OCI-LY1 (cell line): ENCODE measurements around the gene DDX10.
"Not testable (repeated sequence)": the region's sequence is repeated elsewhere in the genome, so short reads cannot be mapped to it uniquely, and the experiment has no call there.

Source experiments
- H2AFZ ChIP-seq: fragments of 200-600 bp; sonication (generic), shearing (Covaris generic); 2 replicates; pipeline ENCODE4 v1.6.0; 2014; ENCODE audit warnings: antibody characterized with exemption, mild to moderate bottlenecking, low read length
- H3F3A ChIP-seq: fragments of 200-600 bp; sonication (generic), shearing (Covaris generic); 2 replicates; pipeline ENCODE4 v1.6.0; 2014; ENCODE audit warnings: mild to moderate bottlenecking, antibody characterized with exemption, low read length, moderate library complexity; ENCODE audit not compliant: insufficient read depth
- H3K27ac ChIP-seq: fragments of 200-600 bp; sonication (generic); 2 replicates; pipeline ENCODE4 v1.5.1; 2014; ENCODE audit warnings: low read length, mixed run types, mild to moderate bottlenecking, low read depth; ENCODE audit not compliant: poor library complexity, severe bottlenecking
- H3K27me3 ChIP-seq: fragments of 200-600 bp; sonication (generic); 2 replicates; pipeline ENCODE4 v1.6.0; 2014; ENCODE audit warnings: antibody characterized with exemption, mild to moderate bottlenecking, low read length, moderate library complexity; ENCODE audit not compliant: insufficient read depth
- H3K36me3 ChIP-seq: fragments of 200-600 bp; sonication (generic); 2 replicates; pipeline ENCODE4 v1.6.1; 2014; ENCODE audit warnings: mild to moderate bottlenecking, antibody characterized with exemption, low read length, moderate library complexity, mixed read lengths; ENCODE audit not compliant: insufficient read depth
- H3K4me1 ChIP-seq: fragments of 200-600 bp; sonication (generic); 2 replicates; pipeline ENCODE4 v1.5.1; 2014; ENCODE audit warnings: mild to moderate bottlenecking, low read length, moderate library complexity; ENCODE audit not compliant: insufficient read depth, severe bottlenecking
- H3K4me2 ChIP-seq: fragments of 200-600 bp; sonication (generic), shearing (Covaris generic); 2 replicates; pipeline ENCODE4 v1.6.1; 2014; ENCODE audit warnings: low read length
- H3K4me3 ChIP-seq: fragments of 200-600 bp; sonication (generic); 2 replicates; pipeline ENCODE4 v1.5.1; 2014; ENCODE audit warnings: low read length, low read depth, mild to moderate bottlenecking, mixed read lengths; ENCODE audit not compliant: poor library complexity, severe bottlenecking
- H3K79me2 ChIP-seq: fragments of 200-600 bp; shearing (Covaris generic); 2 replicates; pipeline ENCODE4 v1.6.1; 2016; ENCODE audit warnings: mixed run types, low read length, mixed read lengths; ENCODE audit not compliant: insufficient read depth
- H3K9ac ChIP-seq: fragments of 200-600 bp; sonication (generic), shearing (Covaris generic); 2 replicates; pipeline ENCODE4 v1.6.1; 2014; ENCODE audit warnings: mild to moderate bottlenecking, low read length, mixed read lengths
- H3K9me2 ChIP-seq: fragments of 200-600 bp; sonication (generic), shearing (Covaris generic); 2 replicates; pipeline ENCODE4 v1.6.1; 2014; ENCODE audit warnings: low read depth, mild to moderate bottlenecking, low read length, mixed read lengths
- H3K9me3 ChIP-seq: fragments of 200-600 bp; shearing (Covaris generic); 2 replicates; pipeline ENCODE4 v1.6.1; 2014; ENCODE audit warnings: low read length, mixed read lengths
- H4K20me1 ChIP-seq: fragments of 200-600 bp; sonication (generic), shearing (Covaris generic); 2 replicates; pipeline ENCODE4 v1.6.0; 2016; ENCODE audit warnings: mild to moderate bottlenecking, low read length; ENCODE audit not compliant: insufficient read depth
- CTCF ChIP-seq: fragments of 200-600 bp; sonication (generic), shearing (Covaris generic); IDR thresholded peaks from 2 replicates; pipeline ENCODE4 v1.5.1; 2017; ENCODE audit warnings: mild to moderate bottlenecking, antibody characterized with exemption, low read length, moderate library complexity, mixed read lengths
- EZH2 ChIP-seq: fragments of 200-600 bp; sonication (generic), shearing (Covaris generic); IDR thresholded peaks from 2 replicates; pipeline ENCODE4 v1.8.0; 2017; ENCODE audit warnings: borderline replicate concordance, mixed run types, mild to moderate bottlenecking, antibody characterized with exemption, low read length, moderate library complexity, mixed read lengths

The DDX10 gene

DNA sequence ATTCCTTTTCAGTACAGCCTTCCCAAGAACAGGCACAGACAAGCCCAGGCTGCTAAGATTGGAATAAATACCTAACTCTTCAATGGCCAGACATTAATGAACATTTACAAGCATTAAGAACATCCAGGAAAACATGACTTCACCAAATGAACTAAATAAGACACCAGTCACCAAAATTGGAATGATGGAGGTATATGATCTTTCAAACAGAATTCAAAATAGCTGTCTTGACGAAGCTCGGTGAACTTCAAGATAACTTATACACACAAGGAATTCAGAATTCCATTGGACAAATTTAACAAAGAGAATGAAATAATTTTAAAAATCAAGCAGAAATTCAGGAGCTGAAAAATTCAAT is 16.4 kb upstream of the DDX10 start:
- H3K9me3 ChIP-seq, result peaks cover 4% of the 10 kb centered on the region; the same call in 1 of the 2 replicates
- no peaks in the 10 kb centered on the region for H3K27me3 ChIP-seq
- no peaks in the 10 kb centered on the region for H3K9me2 ChIP-seq
- H3K4me3 ChIP-seq, result no peak overlapping the region
- H2AFZ ChIP-seq, result no peak overlapping the region
- H3K9ac ChIP-seq, result no peak overlapping the region
- H3K4me1 ChIP-seq, result no peaks in the 10 kb centered on the region
- no peaks in the 10 kb centered on the region for H3K79me2 ChIP-seq
- H3F3A ChIP-seq, result no peaks in the 10 kb centered on the region
- no peak for TF ChIP-seq EZH2
- TF ChIP-seq CTCF, result no peak; the same call in 1 of the 2 replicates
- no peaks in the 10 kb centered on the region for H3K36me3 ChIP-seq
- H3K4me2 ChIP-seq, result no peak overlapping the region
- no peaks in the 10 kb centered on the region for H4K20me1 ChIP-seq
- H3K27ac ChIP-seq, result no peak overlapping the region

- not testable (repeated sequence) for H3K9me3 ChIP-seq, H4K20me1 ChIP-seq, H3K9ac ChIP-seq, H2AFZ ChIP-seq, H3K36me3 ChIP-seq, H3K27me3 ChIP-seq, H3K27ac ChIP-seq, H3K4me2 ChIP-seq, H3F3A ChIP-seq, H3K79me2 ChIP-seq, H3K9me2 ChIP-seq, H3K4me3 ChIP-seq
- peaks cover 13% of the 10 kb centered on the region for H3K4me1 ChIP-seq
Measured at GRCh38 chr11:108654100-108654499, 10.8 kb upstream of the DDX10 start.

- no peak overlapping the region for H2AFZ ChIP-seq
- no peaks in the 10 kb centered on the region for H3K36me3 ChIP-seq
- no peaks in the 10 kb centered on the region for H4K20me1 ChIP-seq
- H3K9me2 ChIP-seq, result no peaks in the 10 kb centered on the region
- H3K4me2 ChIP-seq, result no peak overlapping the region
- H3K9me3 ChIP-seq, result peaks cover 7% of the 10 kb centered on the region; the same call in 1 of the 2 replicates
- H3K4me1 ChIP-seq, result peaks cover 13% of the 10 kb centered on the region
- H3K27me3 ChIP-seq, result no peaks in the 10 kb centered on the region
- no peaks in the 10 kb centered on the region for H3F3A ChIP-seq
- H3K79me2 ChIP-seq, result no peaks in the 10 kb centered on the region
- H3K27ac ChIP-seq, result no peak overlapping the region
- no peak overlapping the region for H3K4me3 ChIP-seq
- no peak for TF ChIP-seq EZH2
- peak; percentile 53; the same call in 1 of the 2 replicates for TF ChIP-seq CTCF
- no peak overlapping the region for H3K9ac ChIP-seq
Measured at GRCh38 chr11:108654994-108655631, 9.8 kb upstream of the DDX10 start.

- H4K20me1 ChIP-seq, result no peaks in the 10 kb centered on the region
- peak overlapping the region; percentile 40 for H3K27ac ChIP-seq
- TF ChIP-seq CTCF, result no peak
- no peak for TF ChIP-seq EZH2
- H2AFZ ChIP-seq, result peak overlapping the region; percentile 44; the same call in 1 of the 2 replicates
- peaks cover 28% of the 10 kb centered on the region for H3K79me2 ChIP-seq
- H3K9me2 ChIP-seq, result no peaks in the 10 kb centered on the region
- H3K27me3 ChIP-seq, result no peaks in the 10 kb centered on the region
- no peak overlapping the region for H3K4me3 ChIP-seq
- H3F3A ChIP-seq, result no peaks in the 10 kb centered on the region
- H3K9ac ChIP-seq, result no peak overlapping the region
- H3K4me1 ChIP-seq, result peaks cover 45% of the 10 kb centered on the region
- H3K9me3 ChIP-seq, result no peaks in the 10 kb centered on the region
- H3K4me2 ChIP-seq, result no peak overlapping the region
- H3K36me3 ChIP-seq, result peaks cover 12% of the 10 kb centered on the region; the same call in 1 of the 2 replicates
Measured at GRCh38 chr11:108662700-108663099, 2.2 kb upstream of the DDX10 start.
